Caco-2 (cell line): ENCODE results near the gene ATP8A2. TPM values are rescaled to one million over a fixed set of nuclear protein-coding genes. Genes with fewer than 3 reads are reported as not detected.

Source experiments
- BruUV-seq: library from RNA; stranded (reverse); fragments of 400-500 nt; replicated peaks from 2 replicates; lab custom pipeline; 2021; lab: Mats Ljungman, UMichigan
- CTCF ChIA-PET: fragments of 300-600 bp; sonication (Branson Sonifier 250); formaldehyde crosslinking; loops from one replicate; lab custom pipeline; 2022; ENCODE audit warnings: antibody characterized with exemption; lab: Charles Lee
- POLR2A ChIA-PET: fragments of 300-600 bp; sonication (Branson Sonifier 250); formaldehyde crosslinking; loops from one replicate; lab custom pipeline; 2022; ENCODE audit warnings: antibody characterized with exemption; lab: Charles Lee
- DNase-seq, 2 experiments: peaks; one replicate each; pipeline versions ENCODE4 v3.0.0 to v3.0.0-alpha.2; 2020 to 2022
- H3K27me3 ChIP-seq: replicated peaks from 2 replicates; pipeline ENCODE4 v1.6.0; 2011; ENCODE audit warnings: low read length; ENCODE audit not compliant: control insufficient read depth, insufficient read depth
- H3K36me3 ChIP-seq: 2 replicates; pipeline ENCODE4 v1.5.1; 2011; ENCODE audit warnings: low read length; ENCODE audit not compliant: control insufficient read depth, insufficient read depth
- H3K4me1 ChIP-seq: fragments of 250-450 bp; sonication (Bioruptor Pico); 2 replicates; pipeline ENCODE4 v1.5.1; 2020; ENCODE audit warnings: mild to moderate bottlenecking
- H3K4me3 ChIP-seq: 2 replicates; pipeline ENCODE4 v1.5.1; 2011; ENCODE audit warnings: low read depth, mild to moderate bottlenecking, control low read depth, low read length
- H3K9me3 ChIP-seq: fragments of 250-450 bp; sonication (Bioruptor Pico); 2 replicates; pipeline ENCODE4 v1.5.1; 2020; ENCODE audit warnings: mild to moderate bottlenecking, moderate library complexity
- H3K27ac Mint-ChIP-seq: one replicate; pipeline ENCODE4 v1.8.0; 2022; ENCODE audit warnings: mixed read lengths; ENCODE audit not compliant: unreplicated experiment
- H3K27me3 Mint-ChIP-seq: one replicate; pipeline ENCODE4 v1.8.0; 2022; ENCODE audit warnings: mixed read lengths; ENCODE audit not compliant: insufficient read depth, unreplicated experiment
- H3K36me3 Mint-ChIP-seq: one replicate; pipeline ENCODE4 v1.8.0; 2022; ENCODE audit warnings: mild to moderate bottlenecking, mixed read lengths; ENCODE audit not compliant: insufficient read depth, unreplicated experiment
- H3K4me1 Mint-ChIP-seq: one replicate; pipeline ENCODE4 v1.8.0; 2022; ENCODE audit warnings: low read depth, mixed read lengths; ENCODE audit not compliant: unreplicated experiment
- H3K4me3 Mint-ChIP-seq: one replicate; pipeline ENCODE4 v1.8.0; 2022; ENCODE audit warnings: mild to moderate bottlenecking, moderate library complexity, mixed read lengths; ENCODE audit not compliant: unreplicated experiment
- H3K9me3 Mint-ChIP-seq: one replicate; pipeline ENCODE4 v1.8.0; 2022; ENCODE audit warnings: mixed read lengths; ENCODE audit not compliant: unreplicated experiment
- CTCF ChIP-seq, 2 experiments: fragments of 200-600 bp in 1 of 2; IDR thresholded peaks; 1 replicate in 1 of 2; 2 replicates in 1 of 2; pipeline versions ENCODE4 v1.5.1 to v1.8.0; 2011 to 2022; ENCODE audit warnings: antibody characterized with exemption in 1 of 2, control low read depth in 1 of 2, inconsistent platforms in 1 of 2, low read depth in 1 of 2, low read length in 1 of 2, mild to moderate bottlenecking in 1 of 2, moderate library complexity in 1 of 2; ENCODE audit not compliant: insufficient read depth in 1 of 2, severe bottlenecking in 1 of 2, unreplicated experiment in 1 of 2
- intact Hi-C: fragments of 100-400 bp; cut with micrococcal nuclease; formaldehyde crosslinking; loops from one replicate; pipeline ENCODE4 v1.10.0; 2022; ENCODE audit not compliant: unreplicated experiment
- total RNA-seq: library from RNA; stranded (reverse); gene quantifications from 2 replicates; pipeline ENCODE4 v1.2.3, GENCODE V29; 2022

Gene ATP8A2
- total RNA-seq, 1 experiment from 2014 or later = 0.05 TPM

- no peak overlapping the region for H3K27ac Mint-ChIP-seq
- ChIA-PET CTCF (no interaction called here), POLR2A (no interaction called here)
- Histone ChIP-seq H3K36me3 (no peaks in the 10 kb centered on the region), H3K4me1 (no peaks in the 10 kb centered on the region), H3K27me3 (no peaks in the 10 kb centered on the region), H3K4me3 (no peak overlapping the region), H3K9me3 (no peaks in the 10 kb centered on the region)
- H3K4me1 Mint-ChIP-seq = no peaks in the 10 kb centered on the region
- DNase-seq = no peak
- H3K4me3 Mint-ChIP-seq = no peak overlapping the region
- no TSS peak for BruUV-seq
- H3K27me3 Mint-ChIP-seq = peaks cover 22% of the 10 kb centered on the region
- intact Hi-C loops = no loop called here
- no peaks in the 10 kb centered on the region for H3K36me3 Mint-ChIP-seq
- H3K9me3 Mint-ChIP-seq = no peaks in the 10 kb centered on the region
- no peak for TF ChIP-seq CTCF (IDR thresholded peaks at IDR 0.05; ENCODE audit: insufficient read depth in 1 of 2, low read depth in 1 of 2, low read length in 1 of 2, severe bottlenecking in 1 of 2, unreplicated experiment in 1 of 2)
Observed at GRCh38 chr13:25384758-25385410, 13.1 kb downstream of the ATP8A2 start.

GRCh38 chr13:25391932-25392331, 20.2 kb downstream of the ATP8A2 start:
- H3K36me3 Mint-ChIP-seq = no peaks in the 10 kb centered on the region
- Histone ChIP-seq H3K36me3 (no peaks in the 10 kb centered on the region), H3K4me3 (no peak overlapping the region), H3K27me3 (no peaks in the 10 kb centered on the region), H3K4me1 (0 out of 2 replicates have a peak, but pooled peaks cover 3% of the 10 kb centered on the region), H3K9me3 (no peaks in the 10 kb centered on the region; the same call in 1 of the 2 replicates)
- CTCF ChIA-PET = no interaction called here
- H3K27me3 Mint-ChIP-seq = peaks cover 7% of the 10 kb centered on the region
- no peak overlapping the region for H3K4me3 Mint-ChIP-seq
- no TSS peak for BruUV-seq
- intact Hi-C loops = no loop called here
- peaks cover 6% of the 10 kb centered on the region for H3K9me3 Mint-ChIP-seq
- H3K27ac Mint-ChIP-seq = no peak overlapping the region
- no peaks in the 10 kb centered on the region for H3K4me1 Mint-ChIP-seq
- no peak for TF ChIP-seq CTCF (IDR thresholded peaks at IDR 0.05; ENCODE audit: insufficient read depth in 1 of 2, low read depth in 1 of 2, low read length in 1 of 2, severe bottlenecking in 1 of 2, unreplicated experiment in 1 of 2)
- DNase-seq = no peak
- POLR2A ChIA-PET = no interaction called here

GRCh38 chr13:25394402-25395060, 22.8 kb downstream of the ATP8A2 start:
- no TSS peak for BruUV-seq
- Mint-ChIP-seq H3K9me3 (peaks cover 10% of the 10 kb centered on the region), H3K36me3 (no peaks in the 10 kb centered on the region), H3K4me1 (no peaks in the 10 kb centered on the region), H3K4me3 (no peak overlapping the region), H3K27ac (no peak overlapping the region), H3K27me3 (peaks cover 1% of the 10 kb centered on the region)
- ChIA-PET CTCF (no interaction called here), POLR2A (no interaction called here)
- H3K27me3 ChIP-seq = no peaks in the 10 kb centered on the region
- TF ChIP-seq CTCF (IDR thresholded peaks at IDR 0.05; ENCODE audit: insufficient read depth in 1 of 2, low read depth in 1 of 2, low read length in 1 of 2, severe bottlenecking in 1 of 2, unreplicated experiment in 1 of 2) = no peak
- intact Hi-C loops = no loop called here
- H3K9me3 ChIP-seq = no peaks in the 10 kb centered on the region; the same call in 1 of the 2 replicates
- no peak overlapping the region for H3K4me3 ChIP-seq
- 0 out of 2 replicates have a peak, but pooled peaks cover 3% of the 10 kb centered on the region for H3K4me1 ChIP-seq
- no peaks in the 10 kb centered on the region for H3K36me3 ChIP-seq
- no peak for DNase-seq
